ENCODE measurements around the gene THAP4.

GRCh38 chr2:241592126-241592845 is 44.7 kb downstream of the THAP4 start:
- TF ChIP-seq CTCF (IDR thresholded peaks at IDR 0.05) (no peak), YY1 (IDR thresholded peaks at IDR 0.05; ENCODE audit: low read depth) (no peak), REST (IDR thresholded peaks at IDR 0.05; ENCODE audit: low read depth, low read length) (no peak), EZH2phosphoT487 (IDR thresholded peaks at IDR 0.05; ENCODE audit: borderline replicate concordance, low read depth) (no peak), RAD21 (IDR thresholded peaks at IDR 0.05; ENCODE audit: low read length) (no peak), ELF1 (IDR thresholded peaks at IDR 0.05) (no peak), USF2 (IDR thresholded peaks at IDR 0.05; ENCODE audit: borderline replicate concordance, low read depth, low read length) (no peak), NFIC (IDR thresholded peaks at IDR 0.05; ENCODE audit: borderline replicate concordance) (no peak), SIN3A (IDR thresholded peaks at IDR 0.05; ENCODE audit: borderline replicate concordance, low read depth, low read length) (no peak), CHD2 (IDR thresholded peaks at IDR 0.05; ENCODE audit: low read length, partially characterized antibody) (no peak), USF1 (IDR thresholded peaks at IDR 0.05; ENCODE audit: borderline replicate concordance, low read depth) (no peak), EP300 (IDR thresholded peaks at IDR 0.05; ENCODE audit: borderline replicate concordance in 1 of 2, low read depth in 1 of 2, low read length in 1 of 2) (no peak), GABPA (IDR thresholded peaks at IDR 0.05; ENCODE audit: low read depth) (no peak), RXRA (IDR thresholded peaks at IDR 0.05; ENCODE audit: borderline replicate concordance, low read depth) (no peak)
